HEK293T (cell line): ENCODE results near the gene SPTBN5.

Experiments
- CTCF ChIA-PET: fragments of 350-600 bp; formaldehyde crosslinking; extraction: SDS; loops from one replicate; lab custom pipeline; 2021; ENCODE audit warnings: antibody characterized with exemption, inconsistent platforms; lab: Yijun Ruan, JAX
- POLR2A ChIA-PET: fragments of 350-600 bp; formaldehyde crosslinking; extraction: SDS; loops from one replicate; lab custom pipeline; 2020; ENCODE audit warnings: antibody characterized with exemption, inconsistent platforms; lab: Yijun Ruan, JAX
- DNase-seq: peaks from one replicate; pipeline ENCODE4 v3.0.0; 2012; ENCODE audit warnings: mixed read lengths; ENCODE audit errors: extremely low spot score
- ARNT ChIP-seq: fragments of 450-650 bp; IDR thresholded peaks from 2 replicates; pipeline ENCODE4 v1.6.1; 2017; ENCODE audit warnings: mild to moderate bottlenecking
- BHLHE40 ChIP-seq: fragments of 450-650 bp; IDR thresholded peaks from 2 replicates; pipeline ENCODE4 v1.6.1; 2016; ENCODE audit warnings: mild to moderate bottlenecking, moderate library complexity, borderline replicate concordance
- CTBP1 ChIP-seq: fragments of 450-650 bp; IDR thresholded peaks from 2 replicates; pipeline ENCODE4 v1.6.1; 2016; ENCODE audit warnings: borderline replicate concordance
- ELF4 ChIP-seq: fragments of 450-650 bp; IDR thresholded peaks from 2 replicates; pipeline ENCODE4 v1.6.1; 2017; ENCODE audit warnings: antibody characterized with exemption
- FOXA1 ChIP-seq: fragments of 450-650 bp; IDR thresholded peaks from 2 replicates; pipeline ENCODE4 v1.6.1; 2016; ENCODE audit warnings: mild to moderate bottlenecking
- FOXK2 ChIP-seq: fragments of 450-650 bp; IDR thresholded peaks from 2 replicates; pipeline ENCODE4 v1.6.1; 2016; ENCODE audit warnings: mild to moderate bottlenecking
- FOXM1 ChIP-seq: fragments of 450-650 bp; IDR thresholded peaks from 2 replicates; pipeline ENCODE4 v1.6.1; 2017; ENCODE audit warnings: mild to moderate bottlenecking, borderline replicate concordance
- HDGF ChIP-seq: fragments of 450-650 bp; IDR thresholded peaks from 2 replicates; pipeline ENCODE4 v1.6.1; 2017; ENCODE audit warnings: antibody characterized with exemption, borderline replicate concordance
- L3MBTL2 ChIP-seq: fragments of 450-650 bp; conservative IDR thresholded peaks from 2 replicates; pipeline ENCODE4 v1.6.1; 2016; ENCODE audit warnings: mild to moderate bottlenecking
- LEF1 ChIP-seq: fragments of 450-650 bp; IDR thresholded peaks from 2 replicates; pipeline ENCODE4 v1.6.1; 2017; ENCODE audit warnings: mild to moderate bottlenecking, borderline replicate concordance
- NFRKB ChIP-seq: fragments of 450-650 bp; IDR thresholded peaks from 2 replicates; pipeline ENCODE4 v1.6.1; 2016; ENCODE audit warnings: mild to moderate bottlenecking, moderate library complexity
- SP1 ChIP-seq: fragments of 450-650 bp; IDR thresholded peaks from 2 replicates; pipeline ENCODE4 v1.6.1; 2017
- SUZ12 ChIP-seq: fragments of 450-650 bp; IDR thresholded peaks from 2 replicates; pipeline ENCODE4 v1.6.1; 2016; ENCODE audit warnings: mild to moderate bottlenecking
- TARDBP ChIP-seq: fragments of 450-650 bp; IDR thresholded peaks from 2 replicates; pipeline ENCODE4 v1.6.1; 2016
- ZNF384 ChIP-seq: fragments of 450-650 bp; IDR thresholded peaks from 2 replicates; pipeline ENCODE4 v1.6.1; 2016
- TF ChIP-seq, protein P1 (sequence below): fragments of 450-650 bp; IDR thresholded peaks from 2 replicates; pipeline ENCODE4 v1.6.1; 2016

Gene SPTBN5

DNA sequence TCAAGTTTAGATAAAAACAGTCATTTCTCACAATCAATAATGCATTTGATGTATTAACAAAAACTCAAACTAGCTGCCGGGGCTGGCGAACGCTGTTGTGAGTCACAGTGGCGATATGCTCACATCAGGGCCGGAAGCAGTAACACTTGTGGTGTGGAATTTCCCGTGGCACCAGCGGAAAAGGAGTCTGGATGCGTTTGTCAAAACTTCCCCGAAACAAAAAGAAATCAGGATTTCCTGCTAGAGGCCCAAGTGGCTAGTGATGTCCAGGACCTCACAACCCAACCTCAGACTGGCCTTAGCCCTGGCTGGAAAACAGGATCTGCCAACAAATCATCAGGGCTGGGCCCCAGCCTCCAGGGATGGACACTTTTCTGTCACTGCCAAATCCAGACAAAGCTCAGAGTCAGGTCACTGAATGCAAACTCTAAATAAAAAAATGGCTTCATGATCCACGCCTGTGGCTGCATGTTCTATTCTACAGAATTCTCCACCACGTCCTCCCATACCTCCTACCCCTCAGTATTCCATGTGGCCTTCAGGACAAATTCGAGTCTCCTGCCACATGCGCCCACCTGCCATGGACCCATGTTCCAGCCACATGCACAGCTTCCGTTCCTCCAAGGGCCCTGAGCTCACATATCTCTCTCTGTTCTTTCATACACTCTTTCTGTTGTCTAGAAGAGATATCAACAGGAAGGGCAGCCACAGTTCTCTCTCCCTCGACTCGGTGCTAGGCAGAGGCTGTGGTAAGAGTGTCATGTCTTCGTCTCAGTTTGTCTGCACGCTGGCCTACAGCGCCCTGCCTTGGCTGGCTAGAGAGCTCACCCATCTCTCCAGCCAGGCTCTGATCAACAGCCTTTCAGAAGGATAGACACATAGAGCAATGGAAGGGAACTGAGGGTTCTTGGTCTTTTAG is 43.1 kb upstream of the SPTBN5 start:
- TF ChIP-seq SUZ12 (no peak), ZNF384 (no peak), NFRKB (no peak), SP1 (no peak)
- TF ChIP-seq, protein P1, sequence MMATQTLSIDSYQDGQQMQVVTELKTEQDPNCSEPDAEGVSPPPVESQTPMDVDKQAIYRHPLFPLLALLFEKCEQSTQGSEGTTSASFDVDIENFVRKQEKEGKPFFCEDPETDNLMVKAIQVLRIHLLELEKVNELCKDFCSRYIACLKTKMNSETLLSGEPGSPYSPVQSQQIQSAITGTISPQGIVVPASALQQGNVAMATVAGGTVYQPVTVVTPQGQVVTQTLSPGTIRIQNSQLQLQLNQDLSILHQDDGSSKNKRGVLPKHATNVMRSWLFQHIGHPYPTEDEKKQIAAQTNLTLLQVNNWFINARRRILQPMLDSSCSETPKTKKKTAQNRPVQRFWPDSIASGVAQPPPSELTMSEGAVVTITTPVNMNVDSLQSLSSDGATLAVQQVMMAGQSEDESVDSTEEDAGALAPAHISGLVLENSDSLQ, result no peak
- CTCF ChIA-PET, result no interaction called here
- DNase-seq, result no peak
- POLR2A ChIA-PET, result no interaction called here

DNA sequence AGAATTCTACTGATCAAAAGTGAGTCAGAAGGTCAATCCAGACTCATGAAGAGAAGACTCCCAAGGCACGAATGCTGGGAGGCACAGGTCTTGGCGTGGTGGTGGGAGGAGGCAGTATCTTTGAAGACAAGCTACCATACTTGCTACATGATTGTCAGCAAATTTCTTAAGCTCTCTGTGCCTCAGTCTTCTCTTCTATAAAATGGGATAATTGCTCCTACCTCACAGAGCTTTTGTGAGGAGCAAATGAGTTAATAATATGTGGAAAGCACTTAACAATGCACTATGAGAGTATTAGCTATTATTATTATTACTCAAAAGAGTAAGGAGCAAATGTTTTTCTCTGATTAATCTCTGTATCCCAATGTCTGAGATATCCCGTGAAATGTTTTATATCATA is 42.3 kb upstream of the SPTBN5 start:
- DNase-seq, result no peak
- TF ChIP-seq ZNF384 (no peak), NFRKB (no peak), ARNT (no peak), HDGF (no peak), LEF1 (no peak), FOXK2 (no peak), FOXM1 (no peak), L3MBTL2 (no peak), TARDBP (no peak), SUZ12 (no peak)
- ChIA-PET CTCF (no interaction called here), POLR2A (no interaction called here)

DNA sequence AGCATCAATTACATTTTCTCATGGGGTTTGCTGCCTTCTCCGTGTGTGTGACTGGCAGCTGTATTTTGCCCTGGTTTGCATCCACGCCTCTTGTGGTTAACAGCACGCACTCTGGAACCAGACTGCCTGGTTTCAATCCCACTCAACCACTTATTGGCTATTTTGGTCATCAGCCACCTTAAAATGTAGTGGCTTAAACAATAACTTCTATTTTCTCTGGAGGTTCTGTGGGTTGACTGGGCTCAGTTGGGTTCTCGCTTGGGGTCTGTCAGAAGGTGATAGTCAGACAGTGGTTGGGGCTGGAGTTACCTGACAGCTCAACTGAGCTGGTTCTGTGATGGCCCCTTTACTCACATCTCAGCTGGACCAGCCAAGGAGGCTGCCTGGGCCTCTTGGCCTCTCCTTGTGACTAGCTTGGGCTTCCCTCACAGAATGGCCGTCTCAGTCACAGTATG is 41.7 kb upstream of the SPTBN5 start:
- TF ChIP-seq ZNF384, result no peak
- TF ChIP-seq FOXM1, result no peak
- no peak for TF ChIP-seq ARNT
- no peak for TF ChIP-seq FOXK2
- no peak for TF ChIP-seq TARDBP
- no peak for TF ChIP-seq HDGF
- TF ChIP-seq, protein P1, result no peak
- TF ChIP-seq BHLHE40, result no peak
- no peak for TF ChIP-seq FOXA1
- TF ChIP-seq L3MBTL2, result no peak
- no peak for TF ChIP-seq LEF1
- no peak for TF ChIP-seq ELF4
- TF ChIP-seq SP1, result no peak
- TF ChIP-seq SUZ12, result no peak
- no peak for TF ChIP-seq NFRKB
- TF ChIP-seq CTBP1, result no peak
- CTCF ChIA-PET, result no interaction called here
- POLR2A ChIA-PET, result no interaction called here
- DNase-seq, result no peak

DNA sequence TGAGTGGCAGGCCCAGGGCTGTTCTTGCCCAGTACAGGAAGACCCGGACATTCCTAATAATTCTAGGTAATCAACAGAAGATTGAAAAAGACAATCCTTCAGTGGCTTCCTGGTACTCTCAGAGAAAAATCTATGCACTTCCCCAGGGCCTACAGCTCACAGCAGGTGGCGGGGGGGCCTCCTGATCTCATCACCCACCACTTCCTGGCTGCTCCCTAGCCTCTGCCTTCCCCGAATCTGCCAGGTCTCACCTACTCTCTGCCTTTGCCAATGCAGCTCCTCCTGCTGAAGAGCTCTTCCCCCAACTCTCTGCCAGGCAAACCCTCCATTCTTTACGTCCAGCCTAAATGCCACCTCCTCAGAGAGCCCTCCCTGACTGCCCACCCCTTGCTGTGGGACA is 41.0 kb upstream of the SPTBN5 start:
- DNase-seq, result no peak
- ChIA-PET CTCF (no interaction called here), POLR2A (no interaction called here)
- no peak for TF ChIP-seq HDGF
- no peak for TF ChIP-seq CTBP1
- no peak for TF ChIP-seq FOXK2
- no peak for TF ChIP-seq SP1
- TF ChIP-seq, protein P1, result no peak
- TF ChIP-seq L3MBTL2, result no peak
- TF ChIP-seq TARDBP, result no peak

DNA sequence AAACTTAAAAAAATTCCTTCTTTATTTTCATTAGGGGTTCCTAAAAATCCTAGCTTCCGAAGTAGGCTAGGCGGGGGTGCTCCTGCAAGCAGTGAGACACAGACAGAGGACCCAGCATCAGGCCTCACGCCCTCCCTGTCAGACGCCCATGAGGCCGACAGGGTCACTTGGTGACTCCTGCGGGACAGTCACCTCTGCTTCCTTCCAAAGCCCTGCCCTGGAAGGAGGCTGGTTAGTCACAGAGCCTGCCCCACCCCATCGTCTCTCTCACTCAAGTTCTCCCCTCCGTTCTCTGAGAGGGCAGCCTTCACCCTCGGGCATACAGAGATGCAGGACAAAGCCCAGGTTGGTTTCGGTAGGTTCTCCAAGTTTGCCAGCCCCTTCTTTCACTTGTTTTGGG is 39.9 kb upstream of the SPTBN5 start:
- CTCF ChIA-PET, result no interaction called here
- TF ChIP-seq HDGF (no peak), ELF4 (no peak), TARDBP (no peak), ZNF384 (no peak), FOXA1 (no peak), BHLHE40 (no peak), LEF1 (no peak), CTBP1 (no peak), SUZ12 (no peak)
- no peak for DNase-seq
- POLR2A ChIA-PET, result no interaction called here

DNA sequence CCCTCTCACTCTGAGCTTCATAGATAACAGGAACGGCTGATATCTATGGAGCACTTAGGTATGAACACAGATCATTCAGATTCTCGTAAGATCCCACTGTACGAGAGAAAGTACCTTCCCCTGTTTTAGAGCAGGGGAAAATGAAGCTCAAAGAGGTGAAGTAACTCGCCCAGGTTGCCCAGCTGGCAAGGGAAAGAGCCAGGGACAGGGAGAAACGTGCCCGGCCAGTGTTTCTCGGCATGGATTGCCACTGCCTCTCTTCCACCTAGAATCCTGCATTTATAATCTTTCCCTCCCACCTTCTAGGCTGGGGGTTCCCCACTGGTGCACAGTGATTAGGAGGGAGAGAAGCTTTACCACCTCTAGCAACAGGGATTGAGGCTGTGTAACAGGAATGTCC is 39.5 kb upstream of the SPTBN5 start:
- TF ChIP-seq ELF4 (no peak), ZNF384 (no peak), FOXM1 (no peak), TARDBP (no peak), FOXK2 (no peak), SP1 (no peak), LEF1 (no peak), NFRKB (no peak), HDGF (no peak), CTBP1 (no peak), FOXA1 (no peak), SUZ12 (no peak), L3MBTL2 (no peak), BHLHE40 (no peak), ARNT (no peak)
- TF ChIP-seq, protein P1, result no peak
- ChIA-PET POLR2A (no interaction called here), CTCF (no interaction called here)
- DNase-seq, result no peak
